ENCODE data around the gene NUDT1.
"Not testable (repeated sequence)": the region's sequence is repeated elsewhere in the genome, so short reads cannot be mapped to it uniquely, and the experiment has no call there.

DNA sequence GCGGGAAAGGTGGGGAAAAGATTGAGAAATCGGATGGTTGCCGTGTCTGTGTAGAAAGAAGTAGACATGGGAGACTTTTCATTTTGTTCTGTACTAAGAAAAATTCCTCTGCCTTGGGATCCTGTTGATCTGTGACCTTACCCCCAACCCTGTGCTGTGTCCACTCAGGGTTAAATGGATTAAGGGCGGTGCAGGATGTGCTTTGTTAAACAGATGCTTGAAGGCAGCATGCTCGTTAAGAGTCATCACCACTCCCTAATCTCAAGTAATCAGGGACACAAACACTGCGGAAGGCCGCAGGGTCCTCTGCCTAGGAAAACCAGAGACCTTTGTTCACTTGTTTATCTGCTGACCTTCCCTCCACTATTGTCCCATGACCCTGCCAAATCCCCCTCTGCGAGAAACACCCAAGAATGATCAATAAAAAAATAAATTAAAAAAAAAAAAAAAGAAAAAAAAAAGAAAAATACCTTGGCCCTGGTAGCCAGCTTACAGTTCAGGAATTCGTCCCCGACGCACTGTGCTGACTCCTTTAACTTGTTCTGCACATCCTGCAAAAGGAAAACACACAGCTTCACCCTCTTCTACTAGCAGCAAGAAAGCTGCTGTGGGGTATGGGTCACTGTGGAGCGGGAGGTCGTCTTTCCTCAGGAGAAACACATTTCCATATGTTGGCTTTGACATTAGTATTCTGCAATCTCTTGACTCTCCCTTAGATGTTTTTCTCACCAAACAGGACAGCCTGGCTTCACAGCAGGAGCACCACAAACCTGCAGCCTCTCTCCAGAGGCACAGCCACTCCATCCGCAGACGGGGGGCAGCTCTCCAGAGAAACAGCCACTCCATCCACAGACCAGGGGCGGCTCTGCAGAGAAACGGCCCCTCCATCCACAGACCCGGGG, 27.3 kb downstream of the NUDT1 start:
- TF ChIP-seq EZH2 (IDR thresholded peaks at IDR 0.05; ENCODE audit: borderline replicate concordance, low read depth, low read length, poor library complexity, severe bottlenecking): not testable (repeated sequence)
- TF ChIP-seq, protein P1, sequence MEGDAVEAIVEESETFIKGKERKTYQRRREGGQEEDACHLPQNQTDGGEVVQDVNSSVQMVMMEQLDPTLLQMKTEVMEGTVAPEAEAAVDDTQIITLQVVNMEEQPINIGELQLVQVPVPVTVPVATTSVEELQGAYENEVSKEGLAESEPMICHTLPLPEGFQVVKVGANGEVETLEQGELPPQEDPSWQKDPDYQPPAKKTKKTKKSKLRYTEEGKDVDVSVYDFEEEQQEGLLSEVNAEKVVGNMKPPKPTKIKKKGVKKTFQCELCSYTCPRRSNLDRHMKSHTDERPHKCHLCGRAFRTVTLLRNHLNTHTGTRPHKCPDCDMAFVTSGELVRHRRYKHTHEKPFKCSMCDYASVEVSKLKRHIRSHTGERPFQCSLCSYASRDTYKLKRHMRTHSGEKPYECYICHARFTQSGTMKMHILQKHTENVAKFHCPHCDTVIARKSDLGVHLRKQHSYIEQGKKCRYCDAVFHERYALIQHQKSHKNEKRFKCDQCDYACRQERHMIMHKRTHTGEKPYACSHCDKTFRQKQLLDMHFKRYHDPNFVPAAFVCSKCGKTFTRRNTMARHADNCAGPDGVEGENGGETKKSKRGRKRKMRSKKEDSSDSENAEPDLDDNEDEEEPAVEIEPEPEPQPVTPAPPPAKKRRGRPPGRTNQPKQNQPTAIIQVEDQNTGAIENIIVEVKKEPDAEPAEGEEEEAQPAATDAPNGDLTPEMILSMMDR (conservative IDR thresholded peaks at IDR 0.05; ENCODE audit: low read depth, low read length): not testable (repeated sequence)

Data from A673 (cell line).